ENCODE results near the gene TFAP2A.
A peak's percentile ranks its signal among the peaks of the same experiment; 100 is the strongest.

DNA sequence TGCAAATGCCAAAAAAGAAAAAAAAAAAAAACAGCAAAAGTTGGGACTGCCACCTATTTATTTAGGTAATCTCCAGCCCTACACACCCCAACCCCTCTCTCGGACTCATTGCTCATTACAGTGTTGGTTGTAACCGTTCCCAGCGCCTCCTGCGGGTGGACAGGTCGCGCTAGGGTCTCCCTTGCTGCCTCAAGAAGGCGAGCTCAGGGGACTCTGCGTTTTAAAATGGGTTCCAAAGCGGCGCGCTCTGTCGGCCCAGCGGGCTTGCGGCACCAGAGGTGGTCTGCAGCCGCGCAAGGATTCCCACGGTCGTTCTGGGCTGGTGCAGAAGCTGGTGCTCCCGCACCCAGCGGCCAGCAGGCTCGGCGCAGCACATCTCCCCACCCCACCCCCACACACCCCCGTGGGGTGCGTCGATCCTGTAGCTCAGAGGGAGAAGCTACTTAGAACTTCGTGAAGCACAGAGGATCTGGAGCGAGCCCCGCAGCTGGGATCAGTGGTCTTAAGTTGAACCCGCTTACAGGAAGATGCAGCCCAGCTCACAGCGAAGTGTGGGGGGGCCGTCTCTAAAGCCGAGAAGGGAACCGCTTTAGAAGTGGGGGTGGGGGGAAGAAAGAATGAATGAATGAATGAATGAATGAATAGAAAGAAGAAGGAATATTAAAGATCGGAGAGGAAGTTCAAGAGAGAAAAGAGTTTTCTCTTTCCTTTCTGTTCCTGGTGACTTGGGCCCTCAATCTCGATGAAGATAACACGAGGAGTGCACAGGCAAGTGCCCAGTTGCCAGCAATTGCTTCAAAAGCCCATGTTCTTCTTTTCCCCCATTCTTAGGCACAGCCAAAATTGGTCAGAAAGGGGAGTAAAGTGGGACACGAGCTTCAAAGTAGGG, 780 bp downstream of the TFAP2A start:
- TF ChIP-seq, protein P1, sequence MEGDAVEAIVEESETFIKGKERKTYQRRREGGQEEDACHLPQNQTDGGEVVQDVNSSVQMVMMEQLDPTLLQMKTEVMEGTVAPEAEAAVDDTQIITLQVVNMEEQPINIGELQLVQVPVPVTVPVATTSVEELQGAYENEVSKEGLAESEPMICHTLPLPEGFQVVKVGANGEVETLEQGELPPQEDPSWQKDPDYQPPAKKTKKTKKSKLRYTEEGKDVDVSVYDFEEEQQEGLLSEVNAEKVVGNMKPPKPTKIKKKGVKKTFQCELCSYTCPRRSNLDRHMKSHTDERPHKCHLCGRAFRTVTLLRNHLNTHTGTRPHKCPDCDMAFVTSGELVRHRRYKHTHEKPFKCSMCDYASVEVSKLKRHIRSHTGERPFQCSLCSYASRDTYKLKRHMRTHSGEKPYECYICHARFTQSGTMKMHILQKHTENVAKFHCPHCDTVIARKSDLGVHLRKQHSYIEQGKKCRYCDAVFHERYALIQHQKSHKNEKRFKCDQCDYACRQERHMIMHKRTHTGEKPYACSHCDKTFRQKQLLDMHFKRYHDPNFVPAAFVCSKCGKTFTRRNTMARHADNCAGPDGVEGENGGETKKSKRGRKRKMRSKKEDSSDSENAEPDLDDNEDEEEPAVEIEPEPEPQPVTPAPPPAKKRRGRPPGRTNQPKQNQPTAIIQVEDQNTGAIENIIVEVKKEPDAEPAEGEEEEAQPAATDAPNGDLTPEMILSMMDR (IDR thresholded peaks at IDR 0.05): peak in 1 of 3 donors; percentile 32
- no peak for TF ChIP-seq POLR2A (IDR thresholded peaks at IDR 0.05)

Measured in breast epithelium (tissue), 3 donors.